Motor neuron (in vitro differentiated cells): ENCODE results near the gene DAB1. TPM values are rescaled to one million over a fixed set of nuclear protein-coding genes. Genes with fewer than 3 reads are reported as not detected.

Source experiments
- ATAC-seq, 8 experiments: fragments of 200-7000 bp; cut with Tn5 transposase; replicated peaks in 6 of 8; 2 replicates each; pipeline ENCODE4 v1.8.0; 2021; ENCODE audit warnings: mild to moderate bottlenecking in 8 of 8, moderate library complexity in 8 of 8
- H3K27ac ChIP-seq, 2 donors: fragments of 250-450 bp; sonication (Bioruptor Pico); 2 replicates each; pipeline ENCODE4 v1.9.0; 2021; ENCODE audit warnings: antibody characterized with exemption in 2 of 2, mild to moderate bottlenecking in 2 of 2, moderate library complexity in 1 of 2
- H3K4me1 ChIP-seq, 2 donors: fragments of 250-450 bp; sonication (Bioruptor Pico); replicated peaks in 1 of 2; 2 replicates each; pipeline ENCODE4 v1.6.1; 2021; ENCODE audit warnings: antibody characterized with exemption in 2 of 2, mild to moderate bottlenecking in 2 of 2, moderate library complexity in 1 of 2
- H3K4me3 ChIP-seq, 5 donors: fragments of 250-450 bp; sonication (Bioruptor Pico); 2 replicates each; pipeline ENCODE4 v1.9.0; 2021; ENCODE audit warnings: antibody characterized with exemption in 5 of 5, mild to moderate bottlenecking in 5 of 5, moderate library complexity in 4 of 5
- WGBS, 10 experiments: fragments of 450-650 bp; shearing (Covaris generic); methylation state at CpG; one replicate each; pipeline ENCODE4 v1.0.0; 2022; 5-methylcytosine and 5-hydroxymethylcytosine counted together
- in situ Hi-C, 9 experiments: fragments of 400-800 bp; cut with MboI; loops; one replicate each; pipeline ENCODE4 v1.15.0; 2021; ENCODE audit warnings: low sequenced_read_pairs in 9 of 9, low pct_unique_long_range_greater_than_20kb in 2 of 9; ENCODE audit not compliant: unreplicated experiment in 9 of 9
- total RNA-seq, 8 experiments: library from RNA; unstranded; fragments of 300-600 nt; gene quantifications; 2 replicates each; pipeline versions ENCODE4 v1.2.3 to v1.2.4, GENCODE V29; 2022

DAB1 gene
- total RNA-seq, 8 experiments from 2014 or later, result 1.4 to 38.4 (median 13.2) TPM

DNA sequence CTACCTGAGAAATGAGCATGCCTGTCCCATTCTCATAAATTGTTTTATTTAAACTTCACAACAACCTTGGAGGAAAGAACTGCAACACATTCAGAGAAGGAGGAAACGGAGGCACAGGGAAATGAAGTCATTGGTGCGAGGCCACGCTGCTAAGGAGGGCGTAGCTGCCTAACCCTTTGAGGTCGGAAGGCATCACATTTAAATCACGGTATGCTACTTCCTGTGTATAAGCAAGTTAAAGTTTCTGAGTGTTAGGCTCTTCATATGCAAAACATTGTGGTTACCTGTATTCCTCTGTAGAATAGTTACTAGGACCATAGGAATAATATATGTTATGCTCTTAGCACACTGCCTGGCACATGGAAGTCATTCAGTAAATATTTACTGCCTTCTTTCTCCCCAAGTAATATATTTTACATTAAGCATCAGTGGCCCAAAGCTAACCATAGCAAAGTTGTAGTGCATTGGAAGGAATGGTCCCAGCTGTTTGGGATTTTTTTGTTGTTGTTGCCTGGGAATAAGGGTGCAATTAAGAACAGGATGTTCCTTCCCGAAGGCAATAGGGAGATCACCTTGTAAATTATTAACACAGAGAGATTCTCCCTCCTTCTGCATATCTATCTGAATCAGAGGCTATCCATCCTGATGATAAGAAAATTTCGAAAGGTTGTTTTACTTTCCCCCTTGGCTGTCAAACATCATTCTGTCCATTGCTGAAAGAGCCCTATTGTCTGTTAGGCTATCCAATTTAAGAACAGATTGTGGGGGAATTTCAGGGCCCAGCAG is 265.8 kb downstream of the DAB1 start:
- 0 to 83% (median 41%) methylated on average over 1 to 8 of the region's 8 CpGs for WGBS, 10 experiments
- Histone ChIP-seq H3K4me3 (no peak overlapping the region), H3K27ac (no peak overlapping the region), H3K4me1 (peaks cover 11 to 24% of the 10 kb centered on the region in 2 donors)
- in situ Hi-C loops, result no loop called here
- ATAC-seq, result peak in 2 of 8 experiments; percentile 38 to 60

DNA sequence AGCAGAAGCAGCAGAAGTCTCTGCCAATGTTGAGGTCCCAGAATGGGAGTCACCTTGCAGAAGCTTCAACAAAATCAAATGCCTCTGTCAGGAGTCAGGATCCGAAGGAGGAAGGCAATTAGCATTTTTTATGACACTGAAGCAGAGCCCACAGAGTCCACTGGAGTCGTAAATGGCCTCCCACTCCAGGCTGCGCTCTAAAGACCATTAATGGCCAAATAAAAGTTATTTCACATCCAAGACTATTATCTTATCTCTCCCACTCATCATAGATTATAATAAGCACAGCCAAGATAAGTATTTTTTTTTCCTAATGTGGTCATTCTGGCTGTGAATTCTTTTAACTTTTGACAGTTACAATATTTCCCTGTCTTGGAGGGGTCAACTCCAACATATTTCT is 267.0 kb downstream of the DAB1 start:
- ATAC-seq, result no peak
- 40 to 100% (median 64%) methylated on average over 1 to 3 of the region's 3 CpGs; no CpG with 5 or more reads in 1 of the 10 experiments for WGBS, 10 experiments
- Histone ChIP-seq H3K4me1 (peaks cover 0 to 13% of the 10 kb centered on the region in 2 donors), H3K27ac (no peak overlapping the region), H3K4me3 (no peak overlapping the region)
- in situ Hi-C loops, result no loop called here

DNA sequence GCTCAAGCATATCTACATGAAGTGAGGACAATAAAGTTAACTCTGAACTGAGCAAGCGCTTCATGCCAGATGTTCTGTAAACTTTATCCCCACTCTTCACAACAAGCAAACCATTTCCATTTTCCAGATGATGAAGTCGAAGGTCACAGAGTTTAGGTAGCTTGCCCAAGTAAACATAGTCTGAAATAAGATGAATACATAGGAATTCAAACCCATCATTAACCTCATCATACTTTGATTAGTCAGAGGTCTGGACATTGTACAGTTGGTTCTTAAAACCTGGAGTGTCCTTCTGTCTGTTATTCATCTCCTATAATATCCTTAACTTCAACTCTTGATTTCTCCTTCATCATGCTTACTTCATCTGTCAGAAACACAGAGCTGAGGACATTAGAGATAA is 277.8 kb downstream of the DAB1 start:
- WGBS, 10 experiments, result 63 to 100% (median 94%) methylated on average over 1 to 2 of the region's 2 CpGs; no CpG with 5 or more reads in 3 of the 10 experiments
- in situ Hi-C loops, result no loop called here
- Histone ChIP-seq H3K4me1 (no peaks in the 10 kb centered on the region), H3K27ac (no peak overlapping the region), H3K4me3 (no peak overlapping the region)
- ATAC-seq, result no peak

DNA sequence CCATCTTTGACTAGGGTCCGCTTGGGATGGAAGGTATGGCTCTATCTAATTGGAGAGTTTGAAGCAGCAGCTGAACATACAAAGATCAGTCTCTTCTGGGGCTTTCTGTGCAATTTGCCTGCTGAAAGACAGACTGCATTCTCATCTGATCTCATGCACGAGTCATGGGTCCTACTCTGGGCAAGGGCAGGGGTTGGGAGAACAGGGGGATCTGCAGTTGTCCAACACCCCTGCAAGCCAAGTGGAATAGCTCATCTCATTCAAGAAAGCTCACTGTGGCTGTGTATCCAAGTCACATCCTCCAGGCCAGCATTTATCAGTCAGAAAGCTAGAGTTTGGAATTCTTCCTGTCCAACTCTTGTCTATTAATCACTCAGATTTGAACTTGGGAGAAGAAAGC is 280.9 kb downstream of the DAB1 start:
- peak in 5 of 8 experiments; percentile 72 to 84 (median 81) for ATAC-seq
- in situ Hi-C loops, result no loop called here
- Histone ChIP-seq H3K4me3 (no peak overlapping the region), H3K4me1 (no peaks in the 10 kb centered on the region), H3K27ac (no peak overlapping the region)
- WGBS, 10 experiments, result 60 to 100% (median 95%) methylated on average over 1 to 2 of the region's 2 CpGs; no CpG with 5 or more reads in 2 of the 10 experiments

DNA sequence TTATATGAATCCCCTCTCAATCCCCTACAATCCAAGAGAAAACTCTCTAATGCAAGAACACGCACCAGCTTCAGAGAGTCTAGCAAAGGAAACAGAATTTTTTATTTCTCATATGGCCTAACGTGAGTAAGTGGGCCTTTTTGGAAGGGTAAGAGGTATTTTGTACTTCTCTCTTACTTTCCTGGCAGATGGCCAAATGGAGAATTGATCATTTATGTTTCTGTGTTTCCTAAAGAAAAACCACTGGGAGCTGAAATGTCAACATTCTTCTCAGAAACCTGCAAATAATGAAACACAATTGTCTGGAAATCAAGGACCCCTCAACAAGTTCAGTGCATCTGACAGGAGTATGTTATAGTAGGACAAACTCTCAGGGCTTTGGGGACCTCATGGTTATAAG is 281.7 kb downstream of the DAB1 start:
- no peak overlapping the region for H3K4me3 ChIP-seq
- in situ Hi-C loops, result no loop called here
- ATAC-seq, result no peak
- WGBS, 10 experiments, result 73 to 100% (median 100%) methylated on average over 1 to 2 of the region's 2 CpGs; no CpG with 5 or more reads in 1 of the 10 experiments
- H3K27ac ChIP-seq, result no peak overlapping the region
- H3K4me1 ChIP-seq, result no peaks in the 10 kb centered on the region

DNA sequence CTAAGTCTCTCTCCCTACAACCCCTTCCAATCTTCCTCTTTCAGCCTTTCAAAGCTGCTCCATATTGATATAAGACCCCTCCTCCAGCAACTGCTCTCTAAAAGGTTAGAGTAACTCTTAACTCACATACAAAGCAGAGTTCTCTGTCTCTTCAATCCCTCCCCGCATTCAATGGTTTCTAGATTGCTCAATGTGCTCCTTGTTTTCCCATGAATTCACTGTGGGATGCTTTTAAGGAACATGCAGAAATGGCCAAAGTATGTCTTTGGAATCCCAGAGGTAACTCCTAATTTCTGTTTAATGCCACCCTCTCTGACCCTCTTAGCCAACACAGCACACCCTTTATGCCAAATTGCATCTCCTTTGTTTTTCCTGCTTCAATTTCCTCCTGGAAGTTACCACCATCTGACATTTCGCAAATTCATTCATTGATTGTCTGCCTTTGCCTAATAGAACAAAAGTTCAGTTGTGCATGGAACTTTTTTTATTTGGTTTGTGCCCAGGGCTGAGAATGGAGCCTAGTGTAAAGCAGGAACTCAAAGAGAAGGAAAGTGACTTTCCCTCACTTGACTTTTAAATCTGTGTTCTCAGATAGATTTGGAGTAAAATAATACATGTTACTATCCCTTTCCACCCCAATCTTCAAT is 285.3 kb downstream of the DAB1 start:
- H3K27ac ChIP-seq, result no peak overlapping the region
- in situ Hi-C loops, result no loop called here
- 94 to 100% (median 100%) methylated on average over 1 to 2 of the region's 2 CpGs; no CpG with 5 or more reads in 2 of the 10 experiments for WGBS, 10 experiments

DNA sequence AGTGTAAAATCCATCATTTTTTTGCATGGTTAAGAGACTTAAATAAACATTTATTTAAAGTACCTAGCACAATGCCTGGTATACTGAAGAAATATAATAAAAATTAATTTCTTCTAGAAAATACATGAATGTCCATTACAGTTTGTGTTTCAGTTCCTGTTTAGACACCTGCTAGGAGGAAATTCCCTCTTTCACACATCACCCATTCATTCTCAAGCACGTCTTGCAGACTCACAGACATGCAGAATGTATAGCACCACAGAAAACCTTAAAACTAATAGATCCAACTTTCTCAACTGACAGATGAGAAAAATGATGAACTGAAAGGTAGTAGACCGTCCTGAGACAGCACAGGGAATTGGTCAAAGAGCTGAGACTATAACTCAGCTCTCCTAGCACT is 285.9 kb downstream of the DAB1 start:
- in situ Hi-C loops, result no loop called here
- Histone ChIP-seq H3K27ac (no peak overlapping the region), H3K4me1 (peaks cover 0 to 5% of the 10 kb centered on the region in 2 donors), H3K4me3 (no peak overlapping the region)
- WGBS, 10 experiments, result 39 to 100% (median 82%) methylated on average over 1 to 2 of the region's 2 CpGs; no CpG with 5 or more reads in 2 of the 10 experiments
- no peak for ATAC-seq

More for the DNA sequence above, 285.3 kb downstream of the DAB1 start:
- no peaks in the 10 kb centered on the region for H3K4me1 ChIP-seq
- ATAC-seq, result no peak
- H3K4me3 ChIP-seq, result no peak overlapping the region

DNA sequence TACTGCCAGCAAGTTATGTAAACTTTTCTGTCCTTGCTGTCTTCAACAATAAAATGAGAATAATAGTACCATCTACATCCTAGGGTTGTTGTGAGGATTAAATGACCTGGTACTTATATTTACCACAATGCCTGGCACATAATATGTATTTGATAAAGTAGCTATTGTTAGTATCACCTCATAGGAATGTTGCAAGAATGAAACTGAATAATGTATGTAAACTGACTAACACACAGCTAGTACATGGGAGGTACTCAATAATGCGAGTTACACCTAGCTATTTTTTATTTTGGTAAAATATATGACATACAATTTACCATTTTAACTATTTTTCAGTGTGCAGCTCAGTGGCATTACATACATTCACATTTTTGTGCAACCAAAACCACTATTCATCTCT is 289.1 kb downstream of the DAB1 start:
- whole genome bisulfite sequencing, 10 experiments, result 0 to 100% (median 69%) methylated on average over 1 of the region's 1 CpG; no CpG with 5 or more reads in 2 of the 10 experiments
- in situ Hi-C loops, result no loop called here
- ATAC-seq, result peak in 3 of 8 experiments; percentile 49 to 84 (median 62)
- Histone ChIP-seq H3K27ac (no peak overlapping the region), H3K4me1 (peaks cover 0 to 5% of the 10 kb centered on the region in 2 donors), H3K4me3 (no peak overlapping the region)

DNA sequence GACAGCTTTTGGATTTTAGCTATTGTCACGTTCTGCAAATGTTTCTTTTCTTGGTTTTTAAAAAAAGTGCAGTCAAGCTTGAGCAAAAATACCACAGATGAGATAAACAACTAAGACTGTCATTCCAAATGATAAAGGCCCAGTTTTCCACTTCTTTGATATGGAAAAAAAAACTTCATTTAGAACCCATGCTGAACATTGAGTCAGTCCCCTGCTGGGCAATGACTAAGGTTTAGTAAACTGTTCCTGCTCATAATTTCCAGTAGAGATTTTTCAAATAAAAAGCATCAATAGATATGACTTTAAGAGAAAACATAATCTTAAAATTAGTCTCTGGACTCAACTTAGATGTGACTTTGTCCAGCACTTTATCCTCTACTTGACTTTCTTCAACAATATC is 290.2 kb downstream of the DAB1 start:
- no peak overlapping the region for H3K27ac ChIP-seq
- no peak for ATAC-seq
- H3K4me1 ChIP-seq, result peaks cover 0 to 5% of the 10 kb centered on the region in 2 donors
- in situ Hi-C loops, result no loop called here
- H3K4me3 ChIP-seq, result no peak overlapping the region
- WGBS, 10 experiments, result 25 to 83% (median 74%) methylated on average over 1 of the region's 1 CpG

DNA sequence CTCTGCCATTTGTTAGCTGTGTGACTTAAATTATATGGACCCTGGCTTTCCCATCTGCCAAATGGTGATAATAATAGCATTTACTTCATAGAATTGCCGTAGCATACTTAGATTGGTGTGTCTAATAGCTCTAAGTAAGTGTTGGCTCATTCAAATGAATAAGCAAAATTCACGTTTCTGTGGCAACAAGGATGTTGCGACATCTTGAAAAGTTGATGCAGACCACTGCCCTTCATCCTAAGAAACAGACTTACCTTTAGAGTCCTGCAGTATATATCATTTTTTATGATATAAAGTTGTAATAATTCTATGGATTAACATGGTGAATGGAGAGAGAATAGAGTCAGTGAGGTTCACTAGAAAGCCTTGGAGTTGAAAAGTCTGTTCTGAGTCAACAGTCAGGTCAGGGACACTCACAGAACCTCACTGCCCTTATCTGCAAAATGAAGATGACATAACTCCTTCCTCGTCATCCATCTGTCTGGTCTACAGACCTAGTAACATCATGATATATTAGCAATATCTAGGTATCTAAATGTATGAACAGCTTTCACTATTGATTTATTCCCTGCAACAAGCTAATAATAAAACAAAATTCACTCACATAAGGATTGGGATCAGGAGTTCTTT is 290.8 kb downstream of the DAB1 start:
- Histone ChIP-seq H3K4me1 (peaks cover 0 to 5% of the 10 kb centered on the region in 2 donors), H3K27ac (no peak overlapping the region), H3K4me3 (no peak overlapping the region)
- peak in 5 of 8 experiments; percentile 32 to 63 (median 44) for ATAC-seq
- WGBS, 10 experiments, result 33 to 96% (median 83%) methylated on average over 1 to 4 of the region's 4 CpGs; no CpG with 5 or more reads in 1 of the 10 experiments
- in situ Hi-C loops, result no loop called here

DNA sequence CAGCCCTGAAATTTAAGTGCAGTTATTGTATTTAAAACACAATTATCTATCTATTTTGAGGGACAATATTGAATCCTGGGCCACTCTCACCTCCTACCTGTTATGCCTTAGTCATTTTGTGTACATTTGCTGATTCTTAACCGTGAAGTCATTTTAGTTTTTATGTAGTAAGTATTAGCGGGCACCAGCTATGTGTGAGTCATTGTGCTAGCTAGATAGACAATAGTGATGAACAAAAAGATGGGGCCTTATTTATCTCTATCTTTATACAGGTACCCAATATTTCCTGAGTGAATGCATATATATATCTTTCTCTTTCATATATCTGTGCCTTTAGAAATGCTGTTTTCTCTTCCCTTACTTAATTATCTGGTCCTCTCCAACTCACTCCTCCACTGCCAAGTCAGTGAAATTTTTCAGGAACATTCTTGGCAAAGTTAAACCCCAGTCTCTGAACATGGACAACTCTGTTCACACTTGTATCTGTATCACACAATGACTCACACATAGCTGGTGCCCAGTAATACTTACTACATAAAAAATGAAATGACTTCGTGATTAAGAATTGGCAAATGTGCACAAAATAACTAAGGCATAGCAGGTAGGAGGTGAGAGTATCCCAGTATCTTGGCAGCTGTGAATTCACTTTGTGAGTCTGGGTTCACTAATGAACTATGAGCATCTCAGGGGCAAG is 292.0 kb downstream of the DAB1 start:
- 4 to 97% (median 86%) methylated on average over 1 to 3 of the region's 3 CpGs; no CpG with 5 or more reads in 1 of the 10 experiments for WGBS, 10 experiments
- H3K4me1 ChIP-seq, result peaks cover 0 to 5% of the 10 kb centered on the region in 2 donors
- peak in 1 of 8 experiments; percentile 14 for ATAC-seq
- in situ Hi-C loops, result no loop called here
- no peak overlapping the region for H3K27ac ChIP-seq
- H3K4me3 ChIP-seq, result no peak overlapping the region

DNA sequence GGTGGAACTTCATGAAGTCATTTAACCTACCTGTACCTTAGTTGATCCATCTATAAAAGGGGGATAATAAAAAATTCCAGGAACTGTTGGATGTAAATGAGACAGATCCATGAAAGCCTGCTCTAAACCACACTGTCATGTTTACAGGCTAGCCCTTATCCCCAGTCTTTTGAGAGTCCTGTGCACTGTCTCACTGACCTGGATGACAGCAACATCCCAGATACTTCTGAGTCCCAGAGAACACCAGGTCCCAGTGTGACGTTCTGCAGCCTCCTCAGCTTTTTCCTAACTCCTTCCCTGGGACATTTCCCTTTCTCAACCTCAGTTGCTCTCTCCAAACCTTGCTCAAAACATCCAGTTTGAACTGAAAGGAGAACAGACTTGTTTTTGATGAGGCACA is 292.6 kb downstream of the DAB1 start:
- in situ Hi-C loops, result no loop called here
- peaks cover 0 to 10% of the 10 kb centered on the region in 2 donors for H3K4me1 ChIP-seq
- no peak overlapping the region for H3K4me3 ChIP-seq
- 0 to 75% (median 67%) methylated on average over 1 of the region's 1 CpG; no CpG with 5 or more reads in 5 of the 10 experiments for WGBS, 10 experiments
- no peak overlapping the region for H3K27ac ChIP-seq
- ATAC-seq, result peak in 1 of 8 experiments; percentile 14
